G401 (cell line): Measurements from ENCODE around the gene SGCD. TPM values are rescaled to one million over a fixed set of nuclear protein-coding genes. Genes with fewer than 3 reads are reported as not detected.

ENCODE experiments used
- DNase-seq: peaks from one replicate; pipeline ENCODE4 v3.0.0-alpha.2; 2015; ENCODE audit warnings: low spot score
- in situ Hi-C: cut with HindIII; loops from 2 replicates; pipeline ENCODE4 v1.10.0; 2016; ENCODE audit warnings: low sequenced_read_pairs, mixed read lengths
- total RNA-seq: library from RNA; depleted of rRNA; stranded (reverse); fragments of >200 nt; shearing (Covaris generic); gene quantifications from 2 replicates; pipeline ENCODE4 v1.2.3, GENCODE V29; 2014

Gene SGCD
- total RNA-seq, 1 experiment from 2014 or later, result not detected

- no peak for DNase-seq
- in situ Hi-C loops, result no loop called here
Measured at GRCh38 chr5:156482818-156483217, 155.9 kb downstream of the SGCD start.

- in situ Hi-C loops, result no loop called here
- no peak for DNase-seq
Measured at GRCh38 chr5:156486394-156487238, 159.7 kb downstream of the SGCD start.

GRCh38 chr5:156491766-156492165 lies 164.8 kb downstream of the SGCD start:
- no peak for DNase-seq
- in situ Hi-C loops, result no loop called here

- in situ Hi-C loops, result no loop called here
- DNase-seq, result no peak
Measured at GRCh38 chr5:156496291-156496690, 169.3 kb downstream of the SGCD start.

- in situ Hi-C loops, result no loop called here
- no peak for DNase-seq
Measured at GRCh38 chr5:156497804-156498208, 170.8 kb downstream of the SGCD start.

GRCh38 chr5:156498226-156498980 lies 171.4 kb downstream of the SGCD start:
- in situ Hi-C loops, result no loop called here
- DNase-seq, result no peak

GRCh38 chr5:156500755-156501154 lies 173.8 kb downstream of the SGCD start:
- in situ Hi-C loops, result no loop called here
- DNase-seq, result no peak

GRCh38 chr5:156505101-156505500 lies 178.1 kb downstream of the SGCD start:
- in situ Hi-C loops, result no loop called here
- peak; percentile 64 for DNase-seq

GRCh38 chr5:156513123-156513815 lies 186.3 kb downstream of the SGCD start:
- in situ Hi-C loops, result no loop called here
- DNase-seq, result no peak

- in situ Hi-C loops, result no loop called here
- no peak for DNase-seq
Measured at GRCh38 chr5:156515121-156515520, 188.2 kb downstream of the SGCD start.

- DNase-seq, result no peak
- in situ Hi-C loops, result no loop called here
Measured at GRCh38 chr5:156515803-156516360, 188.9 kb downstream of the SGCD start.

GRCh38 chr5:156522651-156523529 lies 195.9 kb downstream of the SGCD start:
- no peak for DNase-seq
- in situ Hi-C loops, result no loop called here

GRCh38 chr5:156523607-156524006 lies 196.6 kb downstream of the SGCD start:
- in situ Hi-C loops, result no loop called here

GRCh38 chr5:156526081-156526925 lies 199.3 kb downstream of the SGCD start:
- in situ Hi-C loops, result no loop called here
- no peak for DNase-seq

More at GRCh38 chr5:156523607-156524006, 196.6 kb downstream of the SGCD start:
- DNase-seq, result no peak

GRCh38 chr5:156527611-156528010 lies 200.6 kb downstream of the SGCD start:
- in situ Hi-C loops, result no loop called here
- no peak for DNase-seq

GRCh38 chr5:156528673-156529072 lies 201.7 kb downstream of the SGCD start:
- in situ Hi-C loops, result no loop called here

GRCh38 chr5:156529892-156530291 lies 202.9 kb downstream of the SGCD start:
- no peak for DNase-seq
- in situ Hi-C loops, result no loop called here

More at GRCh38 chr5:156528673-156529072, 201.7 kb downstream of the SGCD start:
- no peak for DNase-seq

- in situ Hi-C loops, result no loop called here
- DNase-seq, result no peak
Measured at GRCh38 chr5:156531199-156531598, 204.2 kb downstream of the SGCD start.
